ENCODE measurements around the gene SRGAP2. TPM values are rescaled to one million over a fixed set of nuclear protein-coding genes. Genes with fewer than 3 reads are reported as not detected.
"Not testable (repeated sequence)": the region's sequence is repeated elsewhere in the genome, so short reads cannot be mapped to it uniquely, and the experiment has no call there.

SRGAP2 gene
- total RNA-seq, 1 donor from 2014 or later = 54.3 TPM

DNA sequence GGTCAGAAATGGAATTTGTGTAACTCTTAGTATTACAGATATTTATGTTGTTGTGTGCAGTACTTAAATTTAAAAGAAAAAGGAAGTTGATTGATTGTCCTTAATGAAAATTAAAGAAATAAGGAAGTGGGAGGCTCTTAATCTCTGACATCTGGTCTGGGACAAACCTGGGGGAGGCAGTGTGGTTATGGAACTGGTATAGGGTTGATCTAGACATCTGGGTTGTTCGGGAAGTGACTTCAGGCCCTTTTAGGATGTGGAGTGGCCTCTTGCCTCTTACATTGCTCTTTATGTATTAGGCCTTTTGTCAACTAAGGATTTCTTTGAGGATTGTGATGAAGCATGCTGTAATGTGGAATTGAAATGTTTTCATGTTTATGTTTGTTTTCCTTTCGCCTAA is 15.4 kb downstream of the SRGAP2 start:
- H3K27me3 Mint-ChIP-seq; H3K27ac Mint-ChIP-seq; POLR2A ChIA-PET; CTCF ChIA-PET; DNase-seq; H3K9me3 Mint-ChIP-seq; intact Hi-C loops (cut with micrococcal nuclease); H3K4me3 Mint-ChIP-seq; ATAC-seq (ENCODE audit: low read depth); H3K36me3 Mint-ChIP-seq (ENCODE audit: low read depth): not testable (repeated sequence)
- H3K4me1 Mint-ChIP-seq = peaks cover 10% of the 10 kb centered on the region

GRCh38 chr1:206219514-206220331 is 16.4 kb downstream of the SRGAP2 start:
- ATAC-seq (ENCODE audit: low read depth); H3K4me3 Mint-ChIP-seq; CTCF ChIA-PET; DNase-seq; H3K27me3 Mint-ChIP-seq; POLR2A ChIA-PET; intact Hi-C loops (cut with micrococcal nuclease); H3K27ac Mint-ChIP-seq; H3K36me3 Mint-ChIP-seq (ENCODE audit: low read depth); H3K9me3 Mint-ChIP-seq: not testable (repeated sequence)
- peaks cover 10% of the 10 kb centered on the region for H3K4me1 Mint-ChIP-seq

DNA sequence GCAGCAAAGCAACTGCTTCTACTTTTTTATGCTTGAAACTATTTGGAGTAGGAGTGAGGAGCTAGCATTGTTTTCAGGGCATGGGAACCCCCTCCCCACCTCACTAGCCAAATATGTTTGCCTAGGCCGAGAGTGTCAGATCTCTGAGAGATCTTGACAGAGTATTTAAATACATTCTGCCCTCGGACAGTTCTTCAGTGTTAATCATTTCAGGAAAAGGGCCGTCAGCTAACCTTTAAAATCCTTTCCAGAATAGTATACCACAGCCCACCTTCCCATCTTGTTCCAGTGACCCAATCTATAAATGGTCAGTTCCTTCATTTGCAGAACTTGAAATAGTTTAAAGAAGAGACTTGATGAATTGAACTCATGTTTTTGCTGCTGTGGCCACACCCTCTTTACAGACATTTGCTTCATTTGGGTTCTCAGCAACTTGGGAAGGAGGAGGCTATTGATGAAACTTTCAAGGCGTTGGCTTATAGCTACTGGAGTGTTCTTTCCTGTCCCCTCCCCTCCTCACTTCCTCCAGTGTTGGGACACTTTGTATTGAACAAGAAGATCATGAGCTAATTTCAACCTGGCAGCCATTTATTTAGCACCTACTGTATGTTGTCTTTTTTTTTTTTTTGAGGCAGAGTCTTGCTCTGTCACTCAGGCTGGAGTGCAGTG is 17.1 kb downstream of the SRGAP2 start:
- intact Hi-C loops (cut with micrococcal nuclease); H3K27me3 Mint-ChIP-seq; H3K27ac Mint-ChIP-seq; ATAC-seq (ENCODE audit: low read depth); H3K36me3 Mint-ChIP-seq (ENCODE audit: low read depth); H3K4me3 Mint-ChIP-seq; CTCF ChIA-PET; DNase-seq; H3K9me3 Mint-ChIP-seq; POLR2A ChIA-PET: not testable (repeated sequence)
- peaks cover 10% of the 10 kb centered on the region for H3K4me1 Mint-ChIP-seq

- H3K36me3 Mint-ChIP-seq (ENCODE audit: low read depth); H3K4me1 Mint-ChIP-seq; ATAC-seq (ENCODE audit: low read depth); H3K27me3 Mint-ChIP-seq; DNase-seq; intact Hi-C loops (cut with micrococcal nuclease); CTCF ChIA-PET; POLR2A ChIA-PET; H3K9me3 Mint-ChIP-seq; H3K4me3 Mint-ChIP-seq; H3K27ac Mint-ChIP-seq: not testable (repeated sequence)
These were observed 18.2 kb downstream of the SRGAP2 start for GRCh38 chr1:206221585-206221984.

- intact Hi-C loops (cut with micrococcal nuclease); POLR2A ChIA-PET; CTCF ChIA-PET; ATAC-seq (ENCODE audit: low read depth); DNase-seq; H3K4me3 Mint-ChIP-seq; H3K27ac Mint-ChIP-seq; H3K9me3 Mint-ChIP-seq; H3K27me3 Mint-ChIP-seq; H3K4me1 Mint-ChIP-seq; H3K36me3 Mint-ChIP-seq (ENCODE audit: low read depth): not testable (repeated sequence)
These were observed 20.9 kb downstream of the SRGAP2 start for GRCh38 chr1:206224190-206224776.

DNA sequence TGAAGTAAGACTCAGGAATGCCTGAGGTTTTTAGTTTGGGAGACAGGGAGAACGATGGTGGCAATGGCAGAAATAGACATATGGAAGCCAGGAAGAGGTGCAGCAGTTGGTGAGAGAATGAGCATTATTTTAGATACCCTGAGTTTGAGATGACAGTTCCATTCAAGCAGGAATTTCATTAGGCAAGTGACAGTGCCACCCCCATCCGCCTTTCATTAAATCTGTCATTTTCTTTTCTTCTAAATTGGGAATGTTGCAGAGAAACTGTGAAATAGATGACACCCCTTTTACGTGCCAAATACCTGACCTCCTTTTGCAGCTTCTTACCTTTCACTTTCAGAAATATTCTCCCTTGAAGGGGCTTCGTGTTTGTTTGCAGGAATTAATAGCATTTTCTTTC is 22.0 kb downstream of the SRGAP2 start:
- H3K9me3 Mint-ChIP-seq; H3K27ac Mint-ChIP-seq; H3K27me3 Mint-ChIP-seq; intact Hi-C loops (cut with micrococcal nuclease); POLR2A ChIA-PET; H3K36me3 Mint-ChIP-seq (ENCODE audit: low read depth); H3K4me3 Mint-ChIP-seq; ATAC-seq (ENCODE audit: low read depth); H3K4me1 Mint-ChIP-seq; DNase-seq; CTCF ChIA-PET: not testable (repeated sequence)

DNA sequence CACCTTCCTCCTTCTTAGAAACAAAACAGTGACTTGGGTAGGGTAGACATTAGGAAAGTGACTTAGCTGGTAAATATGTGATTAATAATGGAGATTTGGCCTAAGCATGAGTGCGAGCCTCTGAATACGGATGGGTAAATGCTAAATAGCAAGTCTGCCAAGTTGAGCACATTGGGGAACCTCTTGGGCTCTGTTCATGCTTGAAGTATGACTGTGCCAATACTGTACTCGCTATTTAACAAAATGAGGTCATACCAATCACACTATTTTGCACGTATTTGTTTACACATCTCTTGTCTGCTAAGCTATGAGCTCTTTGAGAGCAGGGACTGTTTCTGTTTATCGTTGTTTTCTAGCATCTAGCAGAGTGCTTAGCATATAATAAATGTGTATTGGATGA is 23.5 kb downstream of the SRGAP2 start:
- H3K4me1 Mint-ChIP-seq; ATAC-seq (ENCODE audit: low read depth); DNase-seq; H3K36me3 Mint-ChIP-seq (ENCODE audit: low read depth); H3K27ac Mint-ChIP-seq; H3K9me3 Mint-ChIP-seq; intact Hi-C loops (cut with micrococcal nuclease); H3K27me3 Mint-ChIP-seq; CTCF ChIA-PET; H3K4me3 Mint-ChIP-seq; POLR2A ChIA-PET: not testable (repeated sequence)

GRCh38 chr1:206229286-206229685 is 25.9 kb downstream of the SRGAP2 start:
- ATAC-seq (ENCODE audit: low read depth); H3K9me3 Mint-ChIP-seq; H3K27me3 Mint-ChIP-seq; intact Hi-C loops (cut with micrococcal nuclease); POLR2A ChIA-PET; H3K27ac Mint-ChIP-seq; DNase-seq; H3K36me3 Mint-ChIP-seq (ENCODE audit: low read depth); CTCF ChIA-PET; H3K4me3 Mint-ChIP-seq; H3K4me1 Mint-ChIP-seq: not testable (repeated sequence)

- ATAC-seq (ENCODE audit: low read depth); H3K27me3 Mint-ChIP-seq; H3K36me3 Mint-ChIP-seq (ENCODE audit: low read depth); H3K9me3 Mint-ChIP-seq; POLR2A ChIA-PET; intact Hi-C loops (cut with micrococcal nuclease); DNase-seq; H3K4me1 Mint-ChIP-seq; H3K4me3 Mint-ChIP-seq; CTCF ChIA-PET; H3K27ac Mint-ChIP-seq: not testable (repeated sequence)
These were observed 28.6 kb downstream of the SRGAP2 start for GRCh38 chr1:206231989-206232388.

GRCh38 chr1:206232970-206233645 is 29.8 kb downstream of the SRGAP2 start:
- H3K27me3 Mint-ChIP-seq; H3K36me3 Mint-ChIP-seq (ENCODE audit: low read depth); H3K9me3 Mint-ChIP-seq; H3K4me3 Mint-ChIP-seq; POLR2A ChIA-PET; intact Hi-C loops (cut with micrococcal nuclease); H3K27ac Mint-ChIP-seq; DNase-seq; H3K4me1 Mint-ChIP-seq; CTCF ChIA-PET: not testable (repeated sequence)
- ATAC-seq (ENCODE audit: low read depth) = peak; percentile 96

GRCh38 chr1:206234189-206234916 is 31.0 kb downstream of the SRGAP2 start:
- H3K36me3 Mint-ChIP-seq (ENCODE audit: low read depth); intact Hi-C loops (cut with micrococcal nuclease); POLR2A ChIA-PET; H3K9me3 Mint-ChIP-seq; ATAC-seq (ENCODE audit: low read depth); H3K27me3 Mint-ChIP-seq; H3K27ac Mint-ChIP-seq; CTCF ChIA-PET; DNase-seq; H3K4me3 Mint-ChIP-seq: not testable (repeated sequence)
- peaks cover 10% of the 10 kb centered on the region for H3K4me1 Mint-ChIP-seq

Measured in activated B cell treated with CpG ODN at 0.5 μM for 24 hours (primary cell).